Stimulated activated CD8-positive, alpha-beta memory T cell treated with anti-CD3 and anti-CD28 coated beads, Interleukin-15, amount 100 ng/mL, for 1 hour (primary cell): ENCODE measurements around the gene FBXO22.
"Not testable (repeated sequence)": the region's sequence is repeated elsewhere in the genome, so short reads cannot be mapped to it uniquely, and the experiment has no call there.

ENCODE experiments used
- DNase-seq: peaks from one replicate; pipeline ENCODE4 v3.0.0-alpha.2; 2020; ENCODE audit warnings: low read depth

FBXO22 gene

GRCh38 chr15:75920079-75920478, 16.4 kb downstream of the FBXO22 start:
- no peak for DNase-seq

DNA sequence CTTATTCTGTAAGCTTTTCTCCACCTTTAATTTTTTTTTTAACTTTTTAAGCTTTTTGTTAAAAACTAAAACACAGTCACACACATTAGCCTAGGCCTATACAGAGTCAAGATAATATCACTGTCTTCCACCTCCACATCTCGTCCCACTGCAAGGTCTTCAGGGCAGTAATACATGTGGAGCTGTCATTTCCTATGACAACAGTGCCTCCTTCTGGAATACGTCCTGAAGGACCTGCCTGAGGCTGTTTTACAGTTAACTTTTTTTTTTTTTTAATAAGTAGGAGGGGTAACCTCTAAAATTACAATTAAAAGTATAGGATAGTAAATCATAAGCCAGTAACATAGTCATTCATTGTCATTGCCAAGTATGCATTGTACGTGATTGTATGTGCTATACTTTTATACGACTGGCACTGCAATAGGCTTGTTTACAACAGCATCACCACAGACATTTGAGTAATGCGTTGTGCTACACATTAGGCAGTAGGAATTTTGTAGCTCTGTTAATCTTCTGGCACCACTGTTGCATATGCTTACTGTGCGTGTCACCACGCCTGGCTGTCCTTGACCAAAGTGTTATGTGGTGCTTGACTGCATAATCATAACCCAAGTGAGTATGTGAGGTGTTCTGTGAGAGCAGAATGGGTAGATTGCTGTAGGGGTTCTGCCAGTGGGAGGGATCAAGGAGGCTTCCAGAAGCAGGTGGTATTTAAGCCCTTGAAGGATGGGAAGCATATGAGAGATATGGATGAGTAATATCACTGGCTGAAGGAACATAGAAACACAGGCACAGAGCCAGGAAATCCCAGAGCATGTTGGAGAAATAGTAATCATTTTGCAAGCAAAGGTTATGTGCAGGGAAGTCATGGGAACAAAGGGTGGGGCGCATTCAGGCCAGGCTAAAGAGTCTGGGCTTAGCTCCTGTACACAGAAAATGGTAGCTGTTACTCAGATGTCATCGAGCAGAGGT, 18.3 kb downstream of the FBXO22 start:
- DNase-seq = no peak

- no peak for DNase-seq
These were observed 20.1 kb downstream of the FBXO22 start for GRCh38 chr15:75923756-75924155.

DNA sequence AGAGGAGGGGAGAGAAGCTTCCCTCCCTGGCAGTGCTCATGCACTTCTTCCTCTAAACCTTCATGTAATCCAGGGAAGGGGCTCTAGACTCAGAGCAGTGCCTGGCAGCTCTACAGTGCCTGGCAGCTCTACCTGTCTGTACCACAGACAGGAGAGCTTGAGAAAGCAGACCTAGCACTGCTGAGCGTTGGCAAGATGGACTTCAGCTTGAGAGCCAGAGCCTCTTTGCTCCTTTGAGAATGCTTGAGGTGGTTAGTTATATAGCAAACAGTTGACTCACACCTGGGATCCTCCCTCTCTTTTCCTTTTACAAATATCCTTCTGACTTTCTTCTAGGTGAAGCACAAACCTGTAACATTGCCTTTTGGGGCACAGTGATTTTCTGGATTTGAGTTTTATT, 20.9 kb downstream of the FBXO22 start:
- no peak for DNase-seq

- DNase-seq = no peak
These were observed 21.8 kb downstream of the FBXO22 start for GRCh38 chr15:75925440-75925839.

GRCh38 chr15:75926931-75927330, 23.3 kb downstream of the FBXO22 start:
- DNase-seq = no peak

GRCh38 chr15:75927601-75928000, 23.9 kb downstream of the FBXO22 start:
- no peak for DNase-seq

GRCh38 chr15:75928680-75929608, 25.3 kb downstream of the FBXO22 start:
- DNase-seq = no peak

- DNase-seq = no peak
These were observed 26.3 kb downstream of the FBXO22 start for GRCh38 chr15:75929799-75930565.

GRCh38 chr15:75930866-75931265, 27.2 kb downstream of the FBXO22 start:
- no peak for DNase-seq

GRCh38 chr15:75942464-75942863, 38.8 kb downstream of the FBXO22 start:
- DNase-seq = no peak

- DNase-seq = no peak
These were observed 39.6 kb downstream of the FBXO22 start for GRCh38 chr15:75943246-75943645.

DNA sequence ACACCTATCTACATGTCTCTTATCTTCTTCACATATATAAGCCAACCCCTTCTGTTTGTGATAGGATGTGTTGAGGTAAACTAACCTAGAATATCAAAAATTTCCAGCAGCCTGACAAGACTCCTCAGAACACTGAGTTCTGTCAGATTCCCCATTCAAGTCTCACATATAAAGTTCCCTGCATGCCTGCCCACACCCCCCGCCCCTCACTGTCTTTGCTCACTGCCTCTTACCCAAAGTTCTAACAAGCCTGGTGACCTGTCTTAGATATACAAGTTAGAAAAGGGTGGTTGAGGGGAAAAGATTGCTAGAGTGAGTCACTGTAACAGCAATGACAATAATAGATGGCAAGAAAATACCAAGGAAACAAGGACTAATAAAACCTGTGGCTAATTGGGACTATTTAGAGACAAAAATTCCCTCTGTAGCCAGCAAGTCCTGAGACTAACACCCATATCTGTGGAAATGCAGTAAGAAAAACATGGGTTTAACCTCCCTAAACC, 40.1 kb downstream of the FBXO22 start:
- DNase-seq = no peak

DNA sequence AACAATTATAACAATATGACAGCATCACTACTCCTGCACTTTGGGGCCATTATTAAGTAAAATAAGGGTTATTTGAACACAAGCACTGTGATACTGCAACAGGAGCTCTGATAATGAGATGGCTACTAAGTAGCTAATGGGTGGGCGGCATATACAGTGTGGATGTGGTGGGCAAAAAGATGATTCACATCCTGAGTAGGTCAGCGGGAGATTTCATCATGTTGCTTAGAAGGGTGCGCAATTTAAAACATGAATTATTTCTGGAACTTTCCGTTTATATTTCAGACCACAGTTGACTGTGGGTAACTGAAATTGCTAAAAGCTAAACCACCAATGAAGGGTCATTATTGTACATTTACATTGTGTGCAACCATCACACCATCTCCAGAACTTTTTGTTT, 42.3 kb downstream of the FBXO22 start:
- DNase-seq = no peak

DNA sequence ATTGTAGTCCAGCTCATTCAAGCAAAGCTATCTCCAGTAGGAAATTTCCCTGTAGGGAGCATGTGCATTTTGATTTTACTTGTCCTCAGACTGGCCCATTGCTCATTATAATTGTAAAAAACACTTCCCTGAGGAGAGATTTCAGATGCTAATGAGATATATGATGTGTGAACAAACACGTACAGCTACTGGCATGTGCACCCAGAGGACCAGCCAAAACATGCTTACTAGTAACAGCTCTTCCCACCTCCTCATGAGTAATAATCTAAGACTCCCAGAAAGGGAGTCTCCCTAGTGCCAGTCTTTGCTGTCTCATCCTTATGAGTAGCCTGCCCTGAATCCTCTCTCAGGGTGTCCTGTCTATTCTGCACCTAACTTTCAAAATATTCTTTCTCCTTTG, 43.4 kb downstream of the FBXO22 start:
- DNase-seq = no peak

DNA sequence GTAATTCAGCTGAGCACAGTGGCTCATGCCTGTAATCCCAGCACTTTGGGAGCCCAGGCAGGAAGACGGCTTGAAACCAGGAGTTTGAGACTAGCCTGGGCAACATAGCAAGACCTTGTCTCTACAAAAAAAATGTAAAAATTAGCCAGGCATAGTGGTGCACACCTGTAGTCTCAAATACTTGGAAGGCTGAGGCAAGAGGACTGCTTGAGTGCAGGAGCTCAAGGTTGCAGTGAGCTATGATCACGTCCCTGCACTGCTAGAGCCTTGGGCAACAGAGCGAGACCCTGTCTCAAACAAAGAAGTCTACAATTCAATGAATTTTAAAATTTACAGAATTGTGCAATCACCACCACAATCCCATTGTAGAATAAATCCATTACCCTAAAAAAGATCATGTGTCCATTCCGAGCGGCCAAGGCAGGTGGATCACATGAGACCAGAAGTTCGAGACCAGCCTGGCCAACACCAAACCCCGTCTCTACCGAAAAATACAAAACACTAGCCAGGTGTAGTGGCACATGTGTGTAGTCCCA, 45.2 kb downstream of the FBXO22 start:
- no peak for DNase-seq

- no peak for DNase-seq
These were observed 48.8 kb downstream of the FBXO22 start for GRCh38 chr15:75952525-75952924.

DNA sequence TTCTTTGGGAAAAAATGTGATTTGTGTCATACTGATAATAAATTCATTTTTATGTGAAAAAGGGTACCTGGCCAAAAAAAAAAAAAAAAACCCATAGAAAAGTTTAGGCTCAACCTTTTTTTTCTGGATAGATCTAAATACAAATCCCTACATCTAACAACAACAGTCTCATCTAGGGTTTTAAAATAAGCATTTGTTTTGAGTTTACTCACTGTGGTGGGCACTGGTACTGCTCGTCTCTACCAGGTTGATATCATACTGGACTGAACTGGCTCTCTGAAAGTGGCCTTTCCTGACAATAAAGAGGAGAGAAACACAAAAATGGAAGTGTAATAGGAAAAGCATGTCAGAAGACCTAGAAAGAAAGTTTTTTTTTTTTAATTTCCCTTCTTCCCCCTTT, 52.0 kb downstream of the FBXO22 start:
- DNase-seq = no peak

DNA sequence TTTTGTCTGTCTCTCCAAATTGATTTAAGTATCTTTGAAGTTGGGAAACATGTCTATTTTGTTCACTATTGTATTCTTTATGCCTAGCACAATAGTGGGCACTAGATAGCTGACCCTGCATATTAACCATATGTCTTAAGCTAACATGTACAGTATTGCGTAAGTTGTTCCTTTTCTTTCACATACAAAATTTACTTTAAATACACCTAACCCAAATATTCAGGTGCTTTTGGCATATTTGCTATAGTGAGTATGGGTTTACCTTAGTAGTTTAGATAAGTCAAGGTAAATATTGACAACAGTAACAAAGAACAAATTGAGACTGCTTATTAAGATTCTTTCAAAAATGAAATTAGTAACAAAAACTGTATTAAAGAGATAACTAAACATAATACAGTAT, 57.7 kb downstream of the FBXO22 start:
- no peak for DNase-seq

GRCh38 chr15:75966073-75966472, 62.4 kb downstream of the FBXO22 start:
- no peak for DNase-seq

GRCh38 chr15:75976766-75977165, 73.1 kb downstream of the FBXO22 start:
- not testable (repeated sequence) for DNase-seq
